HepG2 (cell line): ENCODE results near the gene MTRF1.

ENCODE experiments used
- CBX5 ChIP-seq: sonication (generic); formaldehyde crosslinking; IDR thresholded peaks from 2 replicates; pipeline ENCODE4 v1.4.0; 2020; ENCODE audit warnings: missing genetic modification reagents, borderline replicate concordance
- CHCHD3 ChIP-seq: sonication (generic); formaldehyde crosslinking; IDR thresholded peaks from 2 replicates; pipeline ENCODE4 v1.8.0; 2022; ENCODE audit warnings: mild to moderate bottlenecking, missing genetic modification reagents, moderate library complexity
- NCOR1 ChIP-seq: fragments of 200-600 bp; sonication (generic); IDR thresholded peaks from 2 replicates; pipeline ENCODE4 v1.7.0; 2017; ENCODE audit warnings: antibody characterized with exemption, low read length, borderline replicate concordance
- NFIC ChIP-seq: IDR thresholded peaks from 2 replicates; pipeline ENCODE4 v1.6.1; 2012; ENCODE audit warnings: mild to moderate bottlenecking, low read length, inconsistent platforms
- SUZ12 ChIP-seq: fragments of 150-350 bp; IDR thresholded peaks from 2 replicates; pipeline ENCODE4 v1.6.1; 2014; ENCODE audit warnings: low read depth, low read length
- USF2 ChIP-seq, 2 experiments: sonication (generic) in 1 of 2; formaldehyde crosslinking in 1 of 2; IDR thresholded peaks; 2 replicates each; pipeline versions ENCODE4 v1.5.1 to v1.6.1; 2011 to 2020; ENCODE audit warnings: borderline replicate concordance in 1 of 2, low read depth in 1 of 2, low read length in 1 of 2, mild to moderate bottlenecking in 1 of 2, missing genetic modification reagents in 1 of 2, moderate library complexity in 1 of 2
- ZBTB7B ChIP-seq: sonication (generic); formaldehyde crosslinking; IDR thresholded peaks from 2 replicates; pipeline ENCODE4 v1.4.0; 2020; ENCODE audit warnings: missing genetic modification reagents

GRCh38 chr13:41306271-41307145 is 43.1 kb upstream of the MTRF1 start:
- TF ChIP-seq ZBTB7B (CRISPR knock-in tag) (no peak), NFIC (no peak), CBX5 (no peak), CHCHD3 (CRISPR knock-in tag) (no peak), NCOR1 (no peak), USF2 (IDR thresholded peaks at IDR 0.05; ENCODE audit: low read depth, low read length) (no peak), USF2 (CRISPR knock-in tag; IDR thresholded peaks at IDR 0.05; ENCODE audit: borderline replicate concordance) (no peak), SUZ12 (no peak)
